Bronchial epithelial cell (primary cell): Measurements from ENCODE around the gene EDN3. TPM values are rescaled to one million over a fixed set of nuclear protein-coding genes. Genes with fewer than 3 reads are reported as not detected.

Source experiments
- DNase-seq: peaks from one replicate; pipeline ENCODE4 v3.0.0-alpha.2; 2010; ENCODE audit warnings: low read depth
- FAIRE-seq: peaks from 2 replicates; lab custom pipeline; 2011; peaks lifted over from hg19 to GRCh38; lab: Jason Lieb, UNC
- H3K27me3 ChIP-seq: 2 replicates; pipeline ENCODE4 v1.5.1; 2011; ENCODE audit warnings: low read length; ENCODE audit not compliant: control insufficient read depth, insufficient read depth
- H3K36me3 ChIP-seq: 2 replicates; pipeline ENCODE4 v1.5.1; 2011; ENCODE audit warnings: low read length; ENCODE audit not compliant: control insufficient read depth, insufficient read depth
- H3K4me3 ChIP-seq: 2 replicates; pipeline ENCODE4 v1.5.1; 2011; ENCODE audit warnings: mild to moderate bottlenecking, low read depth, low read length, control low read depth
- CTCF ChIP-seq: IDR thresholded peaks from 2 replicates; pipeline ENCODE4 v1.5.1; 2011; ENCODE audit warnings: mild to moderate bottlenecking, moderate library complexity, low read length, control low read depth, inconsistent platforms; ENCODE audit not compliant: insufficient read depth, severe bottlenecking
- total RNA-seq: library from RNA; depleted of rRNA; stranded (reverse); fragments of >200 nt; gene quantifications from 2 replicates; pipeline ENCODE4 v1.2.1, GENCODE V29; 2014

Gene EDN3
- total RNA-seq, 1 donor from 2014 or later, result not detected

DNA sequence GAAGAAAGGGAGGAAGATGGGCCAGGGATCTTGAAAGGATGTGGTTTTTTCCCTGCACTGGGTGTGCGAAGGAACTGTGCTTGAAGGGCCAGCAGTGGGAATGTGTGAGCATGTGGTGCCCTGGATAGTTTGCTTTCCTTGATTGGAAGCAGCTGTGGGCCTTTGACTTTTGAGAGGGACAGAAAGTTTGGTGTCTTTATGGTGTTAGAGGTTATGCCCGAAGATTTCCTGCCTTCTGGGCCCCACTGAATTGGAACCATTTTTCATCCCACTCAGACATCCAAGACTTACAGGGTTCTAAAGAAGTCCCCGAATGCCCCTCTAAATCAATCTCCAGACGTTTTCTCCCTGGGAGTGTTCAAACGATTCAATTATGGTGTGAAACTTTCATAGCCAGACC is 23.5 kb upstream of the EDN3 start:
- TF ChIP-seq CTCF, result no peak
- Histone ChIP-seq H3K36me3 (no peaks in the 10 kb centered on the region), H3K27me3 (no peaks in the 10 kb centered on the region), H3K4me3 (no peak overlapping the region)
- FAIRE-seq (no peak), DNase-seq (no peak)

GRCh38 chr20:59284470-59284869 is 15.9 kb upstream of the EDN3 start:
- TF ChIP-seq CTCF, result no peak
- no peak for FAIRE-seq
- no peak for DNase-seq
- no peak overlapping the region for H3K4me3 ChIP-seq
- no peaks in the 10 kb centered on the region for H3K27me3 ChIP-seq
- H3K36me3 ChIP-seq, result no peaks in the 10 kb centered on the region

- TF ChIP-seq CTCF, result no peak
- no peaks in the 10 kb centered on the region for H3K27me3 ChIP-seq
- H3K4me3 ChIP-seq, result no peak overlapping the region
- DNase-seq, result no peak
- no peak for FAIRE-seq
- no peaks in the 10 kb centered on the region for H3K36me3 ChIP-seq
Observed at GRCh38 chr20:59289994-59290393, 10.4 kb upstream of the EDN3 start.

DNA sequence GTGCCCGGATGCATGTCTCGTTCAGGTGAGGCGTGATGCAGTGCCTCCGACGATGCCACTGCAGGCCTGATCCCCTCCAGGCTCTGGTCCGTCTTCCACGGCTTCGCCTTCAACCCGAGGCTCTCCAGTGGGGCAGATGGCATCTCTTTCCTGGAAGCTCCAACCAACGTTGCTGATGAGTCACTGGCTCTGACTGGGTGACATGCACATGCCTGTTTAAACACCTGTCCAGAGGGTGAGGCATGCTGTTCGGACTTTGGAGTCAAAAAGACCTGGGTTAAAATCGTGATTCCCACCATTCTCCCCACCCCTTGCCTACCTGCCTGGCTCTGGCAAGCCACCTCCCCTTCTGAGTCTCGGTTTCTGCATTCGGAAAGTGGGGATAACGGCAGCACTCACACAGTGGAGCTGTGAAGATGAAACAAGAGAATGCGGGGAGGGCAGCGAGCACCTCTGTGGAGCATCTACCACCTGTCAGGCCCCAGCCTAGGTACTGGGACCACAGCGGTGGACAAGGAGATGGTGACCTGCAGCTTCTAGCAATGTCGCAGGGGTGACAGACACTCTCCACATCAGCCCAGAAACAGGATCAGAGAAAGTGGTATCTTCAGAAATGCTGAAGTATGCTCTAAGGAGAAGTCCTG is 8.5 kb upstream of the EDN3 start:
- peak; percentile 16 for DNase-seq
- Histone ChIP-seq H3K27me3 (no peaks in the 10 kb centered on the region), H3K36me3 (no peaks in the 10 kb centered on the region), H3K4me3 (no peak overlapping the region)
- FAIRE-seq, result no peak
- TF ChIP-seq CTCF, result no peak

DNA sequence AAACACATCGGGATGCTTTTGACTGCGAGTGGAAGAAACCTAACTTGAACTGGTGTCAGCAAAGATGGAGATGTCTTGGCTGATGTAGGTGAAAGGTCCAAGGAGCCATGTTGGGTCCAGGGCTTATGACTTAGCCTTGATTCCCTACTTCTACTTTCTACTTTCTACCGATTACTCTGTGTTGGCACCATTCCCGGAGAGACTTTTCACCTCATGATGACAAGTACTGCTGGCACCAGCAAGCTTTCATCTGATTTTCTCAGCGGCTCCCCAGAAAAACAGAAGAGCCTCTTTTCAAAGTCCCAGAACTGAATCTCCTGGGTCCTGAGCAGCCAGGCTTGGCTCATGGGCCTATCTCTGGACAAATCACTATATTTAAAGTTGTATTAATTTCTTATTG is 4.9 kb upstream of the EDN3 start:
- no peak for FAIRE-seq

More for the DNA sequence above, 4.9 kb upstream of the EDN3 start:
- DNase-seq, result no peak
- Histone ChIP-seq H3K36me3 (no peaks in the 10 kb centered on the region), H3K27me3 (no peaks in the 10 kb centered on the region), H3K4me3 (no peak overlapping the region)
- no peak for TF ChIP-seq CTCF
